C4-2B (cell line): ENCODE results near the gene POU1F1.

Experiments
- ZFX ChIP-seq: fragments of 450-650 bp; IDR thresholded peaks from 2 replicates; pipeline ENCODE4 v1.6.1; 2017
- TF ChIP-seq, protein P1 (sequence below): fragments of 450-650 bp; conservative IDR thresholded peaks from 2 replicates; pipeline ENCODE4 v1.5.1; 2017; ENCODE audit warnings: mild to moderate bottlenecking

GRCh38 chr3:87227835-87228144 is 48.6 kb downstream of the POU1F1 start:
- TF ChIP-seq, protein P1, sequence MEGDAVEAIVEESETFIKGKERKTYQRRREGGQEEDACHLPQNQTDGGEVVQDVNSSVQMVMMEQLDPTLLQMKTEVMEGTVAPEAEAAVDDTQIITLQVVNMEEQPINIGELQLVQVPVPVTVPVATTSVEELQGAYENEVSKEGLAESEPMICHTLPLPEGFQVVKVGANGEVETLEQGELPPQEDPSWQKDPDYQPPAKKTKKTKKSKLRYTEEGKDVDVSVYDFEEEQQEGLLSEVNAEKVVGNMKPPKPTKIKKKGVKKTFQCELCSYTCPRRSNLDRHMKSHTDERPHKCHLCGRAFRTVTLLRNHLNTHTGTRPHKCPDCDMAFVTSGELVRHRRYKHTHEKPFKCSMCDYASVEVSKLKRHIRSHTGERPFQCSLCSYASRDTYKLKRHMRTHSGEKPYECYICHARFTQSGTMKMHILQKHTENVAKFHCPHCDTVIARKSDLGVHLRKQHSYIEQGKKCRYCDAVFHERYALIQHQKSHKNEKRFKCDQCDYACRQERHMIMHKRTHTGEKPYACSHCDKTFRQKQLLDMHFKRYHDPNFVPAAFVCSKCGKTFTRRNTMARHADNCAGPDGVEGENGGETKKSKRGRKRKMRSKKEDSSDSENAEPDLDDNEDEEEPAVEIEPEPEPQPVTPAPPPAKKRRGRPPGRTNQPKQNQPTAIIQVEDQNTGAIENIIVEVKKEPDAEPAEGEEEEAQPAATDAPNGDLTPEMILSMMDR: no peak
- no peak for TF ChIP-seq ZFX
